Measurements from ENCODE around the gene RIC8B.

The RIC8B gene

DNA sequence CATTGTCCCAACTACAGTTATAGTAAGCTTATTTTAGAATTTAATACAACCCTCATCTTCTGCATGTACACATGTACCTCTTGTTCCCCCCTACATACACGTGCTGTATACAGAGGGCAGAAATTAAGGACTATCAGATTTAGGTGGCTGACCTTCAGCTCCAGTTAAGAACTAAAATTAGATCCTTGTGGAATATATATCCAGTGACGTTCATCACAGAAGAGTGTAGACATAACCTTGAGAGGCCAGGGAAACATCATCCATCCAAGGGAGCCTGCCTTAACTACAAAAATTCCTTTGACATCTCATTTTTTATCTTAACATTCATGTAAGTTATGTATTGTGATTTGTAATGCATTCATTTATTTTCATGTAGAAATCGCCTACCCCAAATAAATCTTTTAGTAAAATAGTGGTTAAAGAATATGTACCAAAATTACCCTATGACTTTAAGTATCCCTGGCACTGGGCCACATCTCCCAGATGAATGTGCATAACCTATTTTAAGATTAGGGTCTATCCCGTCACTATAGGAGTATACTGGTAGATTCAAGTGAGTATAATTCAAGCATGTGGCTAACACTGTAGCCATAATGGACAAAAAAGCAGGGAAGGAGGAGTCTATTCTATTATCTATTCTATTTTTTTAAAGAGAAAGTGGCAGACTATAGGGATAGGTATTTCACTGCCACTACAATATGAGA lies 27.5 kb downstream of the RIC8B start:
- no peak for DNase-seq (ENCODE audit: low read depth in 2 of 2)

- DNase-seq (ENCODE audit: low read depth in 2 of 2) = no peak
Measured at GRCh38 chr12:106804668-106805067, 30.2 kb downstream of the RIC8B start.

DNA sequence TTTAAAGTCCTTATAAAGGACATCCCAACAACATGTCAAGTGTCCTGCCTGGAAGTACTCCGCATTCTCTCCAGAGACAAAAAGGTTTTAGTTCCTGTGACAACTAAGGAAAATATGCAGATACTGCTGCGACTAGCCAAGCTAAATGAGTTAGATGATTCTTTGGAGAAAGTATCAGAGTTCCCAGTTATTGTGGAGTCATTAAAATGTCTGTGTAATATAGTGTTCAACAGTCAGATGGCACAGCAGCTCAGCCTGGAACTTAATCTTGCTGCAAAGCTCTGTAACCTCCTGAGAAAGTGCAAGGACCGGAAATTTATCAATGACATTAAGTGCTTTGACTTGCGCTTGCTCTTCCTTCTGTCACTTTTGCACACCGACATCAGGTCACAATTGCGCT lies 40.2 kb downstream of the RIC8B start:
- no peak for DNase-seq (ENCODE audit: low read depth in 2 of 2)

- DNase-seq (ENCODE audit: low read depth in 2 of 2) = no peak
Measured at GRCh38 chr12:106815741-106816140, 41.3 kb downstream of the RIC8B start.

- DNase-seq (ENCODE audit: low read depth in 2 of 2) = no peak
Measured at GRCh38 chr12:106816231-106816630, 41.7 kb downstream of the RIC8B start.

GRCh38 chr12:106819991-106820390 lies 45.5 kb downstream of the RIC8B start:
- DNase-seq (ENCODE audit: low read depth in 2 of 2) = no peak

- DNase-seq (ENCODE audit: low read depth in 2 of 2) = no peak
Measured at GRCh38 chr12:106831699-106832098, 57.2 kb downstream of the RIC8B start.

- no peak for DNase-seq (ENCODE audit: low read depth in 2 of 2)
Measured at GRCh38 chr12:106837782-106838181, 63.3 kb downstream of the RIC8B start.

GRCh38 chr12:106839333-106839732 lies 64.9 kb downstream of the RIC8B start:
- no peak for DNase-seq (ENCODE audit: low read depth in 2 of 2)

DNA sequence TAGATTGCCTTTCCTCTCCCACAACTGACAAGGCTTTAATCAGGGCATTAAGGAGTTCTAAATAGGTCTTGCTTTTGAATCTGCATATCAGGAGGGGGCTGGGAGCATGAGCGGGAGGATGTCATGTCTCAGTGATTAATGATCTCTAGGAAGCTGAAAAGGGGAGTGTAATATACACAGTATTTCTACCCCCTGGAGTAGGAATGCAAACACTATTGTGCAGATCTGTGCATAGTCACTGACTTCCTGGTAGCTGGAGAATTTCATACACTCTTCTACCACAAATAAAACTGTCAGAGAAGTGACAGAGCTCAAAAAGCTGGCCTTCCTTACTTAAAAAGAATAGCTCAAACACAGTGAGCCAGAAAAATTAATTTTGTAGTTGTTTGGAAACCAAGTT lies 65.8 kb downstream of the RIC8B start:
- DNase-seq (ENCODE audit: low read depth in 2 of 2) = no peak

GRCh38 chr12:106841510-106842302 lies 67.2 kb downstream of the RIC8B start:
- DNase-seq (ENCODE audit: low read depth in 2 of 2) = peak in 1 of 2 donors; percentile 2

- no peak for DNase-seq (ENCODE audit: low read depth in 2 of 2)
Measured at GRCh38 chr12:106845902-106846301, 71.4 kb downstream of the RIC8B start.

DNA sequence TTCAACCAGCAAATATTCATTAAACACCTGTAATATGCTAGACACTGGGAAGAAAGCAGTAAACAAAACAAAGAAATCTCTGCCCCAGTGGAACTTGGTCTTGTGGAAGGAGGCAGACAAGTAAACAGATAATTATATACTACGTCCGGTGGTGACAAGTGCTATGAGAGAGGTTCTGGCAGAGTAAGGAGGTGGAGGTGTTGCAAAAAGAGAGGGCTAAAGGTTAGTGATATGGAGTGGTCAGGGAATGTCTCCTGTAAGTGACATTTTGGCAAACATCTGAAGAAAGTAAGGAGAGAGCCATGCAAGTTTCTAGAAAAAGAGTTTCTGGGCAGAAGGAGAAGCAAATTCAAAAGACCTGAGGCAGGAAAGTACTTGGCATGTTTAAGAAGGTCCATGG lies 73.4 kb downstream of the RIC8B start:
- DNase-seq (ENCODE audit: low read depth in 2 of 2) = no peak

GRCh38 chr12:106851306-106851705 lies 76.8 kb downstream of the RIC8B start:
- DNase-seq (ENCODE audit: low read depth in 2 of 2) = no peak

DNA sequence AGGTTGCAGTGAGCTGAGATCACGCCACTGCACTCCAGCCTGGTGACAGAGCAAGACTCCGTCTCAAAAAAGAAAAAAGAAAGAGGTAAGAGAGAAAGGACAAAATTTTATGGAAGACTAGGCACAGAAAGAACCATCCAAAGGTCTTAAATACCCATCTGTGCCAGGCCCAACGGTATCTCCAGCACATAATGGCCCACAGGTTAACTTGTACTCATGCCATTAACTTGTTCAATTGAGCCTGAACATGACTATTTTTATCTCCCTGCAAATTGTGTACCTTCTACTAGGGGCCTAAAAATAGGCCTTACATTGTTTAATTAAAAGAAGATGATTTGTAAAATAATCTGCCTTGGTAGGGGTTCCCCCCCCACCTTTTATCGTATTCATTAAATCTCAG lies 80.2 kb downstream of the RIC8B start:
- DNase-seq (ENCODE audit: low read depth in 2 of 2) = no peak

- no peak for DNase-seq (ENCODE audit: low read depth in 2 of 2)
Measured at GRCh38 chr12:106855221-106855758, 80.8 kb downstream of the RIC8B start.

GRCh38 chr12:106861984-106862916 lies 87.8 kb downstream of the RIC8B start:
- DNase-seq (ENCODE audit: low read depth in 2 of 2) = no peak

DNA sequence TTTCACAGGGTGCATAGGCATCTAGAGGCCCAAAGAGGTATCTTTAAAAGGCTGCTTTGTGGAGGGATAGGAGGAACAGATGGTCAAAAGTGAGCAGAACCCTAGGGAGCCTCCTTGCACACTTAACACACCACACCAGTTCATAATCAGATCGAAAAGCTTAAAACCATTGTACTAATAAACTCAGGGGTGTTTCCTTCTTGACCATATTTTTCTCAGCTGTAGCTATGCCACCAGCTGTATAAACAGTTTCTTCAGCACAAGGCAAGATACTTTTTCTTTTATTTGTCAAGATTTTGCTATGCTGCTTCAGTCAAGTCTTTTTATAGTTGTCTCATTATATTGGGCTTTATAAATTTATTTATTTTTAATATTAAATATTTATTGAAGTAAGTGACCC lies 88.7 kb downstream of the RIC8B start:
- no peak for DNase-seq (ENCODE audit: low read depth in 2 of 2)

DNA sequence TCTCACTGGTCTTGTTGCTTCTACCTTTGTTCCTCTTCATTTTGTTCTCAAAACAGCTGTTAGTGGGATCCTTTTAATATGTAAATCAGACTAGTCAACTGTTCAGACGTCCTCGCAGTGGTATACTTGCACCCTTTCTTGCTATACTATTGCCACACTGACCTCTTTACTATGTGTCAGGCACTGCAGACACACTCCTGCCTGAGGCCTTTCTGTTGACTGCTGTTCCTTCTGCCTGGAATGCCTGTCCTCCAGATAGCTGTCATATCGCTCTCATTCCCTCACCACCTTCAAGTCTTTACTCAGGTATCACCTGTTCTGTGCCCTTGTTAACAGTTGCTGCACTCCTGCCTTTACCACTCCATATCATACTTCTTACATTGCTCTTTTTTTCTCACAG lies 91.2 kb downstream of the RIC8B start:
- DNase-seq (ENCODE audit: low read depth in 2 of 2) = no peak

DNA sequence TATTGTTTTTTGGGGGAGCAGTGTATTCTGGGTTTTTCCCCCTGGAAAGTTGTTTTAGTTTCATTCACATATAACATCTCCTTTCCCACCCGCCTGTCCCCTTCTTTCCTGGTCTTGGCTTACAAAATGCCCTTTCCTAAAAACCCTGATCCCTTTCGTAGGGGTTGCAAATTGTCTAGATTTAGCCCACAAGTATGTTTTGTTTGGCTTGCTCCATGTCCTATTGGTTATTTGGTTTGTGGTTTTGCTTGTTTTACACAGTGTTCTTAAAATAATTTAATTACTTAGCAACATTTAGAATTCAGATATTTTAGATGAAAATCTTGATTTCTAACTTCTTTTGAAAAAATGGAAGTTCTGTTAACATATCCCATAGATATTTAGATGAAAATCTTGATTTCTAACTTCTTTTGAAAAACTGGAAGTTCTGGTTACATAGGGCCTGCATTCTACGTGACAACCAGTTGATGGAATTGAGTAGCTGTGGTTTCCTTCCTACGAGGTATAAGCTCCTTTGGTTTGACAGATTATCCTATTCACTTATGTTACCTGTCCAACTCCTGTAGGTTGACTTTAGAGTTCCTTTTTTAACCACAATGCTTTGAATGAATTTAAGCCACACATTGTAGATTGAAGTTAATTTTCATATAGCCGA lies 92.1 kb downstream of the RIC8B start:
- no peak for DNase-seq (ENCODE audit: low read depth in 2 of 2)

GRCh38 chr12:106867651-106868050 lies 93.2 kb downstream of the RIC8B start:
- DNase-seq (ENCODE audit: low read depth in 2 of 2) = no peak
